Posterior cingulate gyrus (tissue), 11 donors: Measurements from ENCODE around the gene APOA5.
A peak's percentile ranks its signal among the peaks of the same experiment; 100 is the strongest.

Source experiments
- DNase-seq, 10 donors: peaks; one replicate each; pipeline versions ENCODE4 v3.0.0 to v3.0.0-alpha.2; 2020 to 2021; ENCODE audit warnings: mixed read lengths in 3 of 10
- intact Hi-C: fragments of 100-400 bp; cut with DNase I; formaldehyde crosslinking; loops from one replicate; pipeline ENCODE4 v1.15.1; 2023

The APOA5 gene, protein sequence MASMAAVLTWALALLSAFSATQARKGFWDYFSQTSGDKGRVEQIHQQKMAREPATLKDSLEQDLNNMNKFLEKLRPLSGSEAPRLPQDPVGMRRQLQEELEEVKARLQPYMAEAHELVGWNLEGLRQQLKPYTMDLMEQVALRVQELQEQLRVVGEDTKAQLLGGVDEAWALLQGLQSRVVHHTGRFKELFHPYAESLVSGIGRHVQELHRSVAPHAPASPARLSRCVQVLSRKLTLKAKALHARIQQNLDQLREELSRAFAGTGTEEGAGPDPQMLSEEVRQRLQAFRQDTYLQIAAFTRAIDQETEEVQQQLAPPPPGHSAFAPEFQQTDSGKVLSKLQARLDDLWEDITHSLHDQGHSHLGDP

DNA sequence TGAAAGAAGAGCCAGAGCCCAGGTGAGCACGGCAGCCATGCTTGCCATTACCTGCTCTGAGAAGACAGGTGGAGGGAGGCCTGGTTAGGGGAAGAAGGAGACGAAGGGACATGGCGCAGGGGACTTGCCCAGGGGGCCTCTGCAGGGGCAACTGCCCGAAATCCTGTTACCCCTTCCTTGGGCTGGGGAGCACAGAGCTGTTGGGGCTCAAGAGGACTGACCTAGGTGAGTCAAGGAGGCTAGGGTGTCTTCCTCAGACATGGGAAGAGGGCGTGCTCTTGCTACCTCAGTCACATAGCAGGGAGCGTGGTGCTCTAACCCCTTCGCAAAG is at the start of gene APOA5:
Gene APOA5 (minus strand): TSS at position 67 of the 331 bp plus-strand sequence. CDS start 19 bp downstream, at position 48.
- no peak for DNase-seq
- intact Hi-C loops: loop anchor here (1.0 to 5.0 kb wide), 3 partner anchors 46 to 436 kb away; partner anchors contain the start of gene APOA1

DNA sequence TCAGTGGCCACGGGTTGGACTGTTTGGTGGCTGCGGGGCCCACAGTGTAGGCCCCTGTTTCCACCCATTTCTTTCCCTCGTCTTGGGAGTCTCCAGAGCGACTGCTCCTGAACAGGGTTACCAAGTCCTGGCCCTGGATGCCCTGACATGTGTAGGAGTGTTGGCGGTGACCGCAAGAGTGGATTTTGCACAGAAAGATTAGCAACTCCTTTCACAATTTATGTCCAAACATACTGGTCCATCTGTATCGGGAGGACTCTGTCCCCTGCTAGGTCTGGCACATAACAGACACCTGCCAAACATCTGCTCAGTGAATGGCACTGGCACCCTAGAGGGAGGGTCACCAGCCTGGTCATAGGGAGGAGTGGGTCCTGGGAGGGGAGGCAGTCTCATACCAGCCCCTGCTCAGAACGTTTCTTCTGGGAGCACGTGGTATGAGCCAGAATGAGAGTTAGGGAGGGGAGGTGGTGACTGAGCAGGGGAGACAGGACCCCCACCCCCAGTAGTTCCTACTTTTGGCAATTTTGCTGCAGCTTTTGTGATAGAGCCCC is 49.1 kb upstream of the APOA5 start:
- DNase-seq: no peak
- intact Hi-C loops: no loop called here

DNA sequence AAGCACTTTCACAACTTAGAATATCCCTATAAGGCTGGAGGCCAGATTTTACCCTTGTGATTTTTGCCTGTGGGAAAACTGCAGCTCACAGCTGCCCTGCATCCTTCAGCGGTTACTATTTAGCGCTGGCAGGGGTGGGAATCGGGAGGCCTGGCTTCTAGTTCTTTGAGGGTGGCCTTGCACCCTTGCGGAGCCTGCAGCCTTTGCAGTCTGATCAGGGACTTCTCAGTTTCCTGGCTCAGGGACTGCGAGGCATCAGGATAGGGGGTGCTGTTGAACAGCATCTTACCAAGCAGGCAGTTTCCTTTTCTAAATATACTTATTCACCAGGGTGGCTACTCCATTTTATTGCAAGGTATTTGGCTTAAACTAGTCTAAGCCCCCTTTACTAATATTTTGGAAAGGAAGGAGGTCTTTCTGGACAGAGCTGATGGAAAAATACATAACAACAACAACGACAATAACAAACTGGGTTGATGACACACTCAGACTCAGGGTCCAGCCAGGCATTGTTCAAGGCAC is 48.6 kb upstream of the APOA5 start:
- intact Hi-C loops: no loop called here
- DNase-seq: peak in 1 of 10 donors; percentile 32

DNA sequence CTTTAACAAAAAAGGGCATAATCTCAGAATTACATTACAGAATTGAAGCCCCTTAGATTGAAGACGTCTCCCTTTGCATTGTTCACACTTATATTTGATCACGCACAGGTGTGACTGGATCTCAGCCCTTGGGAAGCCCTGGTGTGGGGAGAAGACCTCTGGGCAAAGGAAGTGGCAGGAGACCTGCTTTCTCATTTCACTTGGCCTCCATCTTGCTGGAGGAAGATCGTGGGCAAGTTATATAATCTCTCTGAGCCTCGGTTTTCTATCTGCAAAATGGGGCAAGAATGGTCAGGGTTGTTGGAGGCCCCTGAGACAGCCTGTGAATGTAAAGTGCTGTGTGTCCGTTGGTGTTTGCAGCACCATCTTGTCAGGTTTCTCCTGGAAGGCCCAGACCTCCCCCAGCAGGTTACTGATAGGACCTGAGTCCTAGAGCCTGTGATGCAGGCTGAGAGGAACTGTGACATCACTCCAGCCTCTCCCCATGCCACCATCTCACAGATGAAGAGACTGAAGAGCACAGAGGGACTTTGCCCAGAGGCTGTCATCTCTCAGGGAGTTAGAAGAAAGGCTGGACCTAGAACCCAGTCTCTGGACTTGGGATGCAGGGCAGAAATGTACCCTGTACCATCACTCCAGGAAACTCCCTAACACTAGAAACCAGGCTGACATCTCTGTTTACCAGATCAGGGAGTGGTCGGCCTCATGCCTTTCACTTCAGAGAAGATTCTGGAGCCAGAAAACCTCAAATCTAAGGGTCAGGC is 46.8 kb upstream of the APOA5 start:
- intact Hi-C loops: loop anchor here (5.0 kb wide), 1 partner anchor 46 kb away; the partner anchor contains the start of gene APOA5
- DNase-seq: no peak

DNA sequence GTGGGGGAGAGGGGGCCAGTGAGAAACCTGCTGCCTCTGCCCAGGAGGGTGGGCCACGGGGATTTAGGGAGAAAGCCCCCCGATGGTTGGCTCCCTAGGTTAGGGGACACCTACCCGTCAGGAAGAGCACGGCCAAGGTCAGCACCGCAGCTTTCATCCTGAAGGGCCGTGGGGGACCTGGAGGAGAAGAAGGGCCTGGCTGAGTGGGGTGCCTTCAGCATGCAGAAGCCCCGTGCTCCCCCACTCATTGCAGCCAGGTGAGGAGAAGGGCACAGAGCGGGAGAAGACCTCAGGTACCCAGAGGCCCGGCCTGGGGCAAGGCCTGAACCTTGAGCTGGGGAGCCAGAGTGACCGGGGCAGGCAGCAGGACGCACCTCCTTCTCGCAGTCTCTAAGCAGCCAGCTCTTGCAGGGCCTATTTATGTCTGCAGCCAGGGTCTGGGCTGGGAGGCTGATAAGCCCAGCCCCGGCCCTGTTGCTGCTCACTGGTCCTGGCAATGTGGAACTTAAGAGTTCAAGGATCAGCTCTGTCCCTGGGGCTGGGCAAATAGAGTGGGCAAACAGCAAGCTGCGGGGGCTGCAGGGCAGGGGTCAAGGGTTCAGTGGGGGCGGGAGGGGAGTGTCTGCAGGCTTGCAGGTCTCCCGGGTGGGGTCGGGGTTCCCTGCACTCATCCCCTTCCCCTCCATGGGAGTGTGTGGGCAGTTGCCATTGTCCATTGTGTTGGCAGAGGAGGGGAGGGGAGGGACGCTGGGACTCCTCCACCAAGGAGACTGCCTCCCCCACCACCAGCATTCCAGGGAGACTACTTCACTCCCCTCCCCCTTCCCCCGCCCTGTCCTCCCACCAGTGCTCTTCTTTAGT is 45.8 kb upstream of the APOA5 start, which contains the start of gene APOA1:
Gene APOA1 (minus strand): TSS at position 392 of the 861 bp plus-strand sequence. CDS start 235 bp downstream, at position 157.
- no peak for DNase-seq

DNA sequence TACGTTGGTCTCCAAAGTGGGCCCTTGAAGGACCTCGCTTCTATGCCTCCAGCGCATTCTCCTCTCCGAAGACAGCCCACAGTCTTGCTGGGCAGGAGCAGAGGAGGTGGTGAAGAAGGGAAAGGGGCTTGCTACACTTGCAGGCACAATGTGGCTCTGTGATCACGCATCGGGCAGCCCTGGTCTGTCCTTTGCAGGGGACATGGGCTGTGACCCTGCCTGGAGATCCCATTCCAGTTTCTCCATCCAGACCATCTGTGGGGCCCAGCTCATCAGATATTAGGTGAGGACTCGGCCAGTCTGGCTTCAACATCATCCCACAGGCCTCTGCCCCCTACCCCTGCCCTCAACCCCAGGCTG is 44.9 kb upstream of the APOA5 start:
- no peak for DNase-seq
- intact Hi-C loops: loop anchor here (5.0 kb wide), 1 partner anchor 44 kb away; the partner anchor contains the start of gene APOA5

More for the DNA sequence above, 45.8 kb upstream of the APOA5 start, which contains the start of gene APOA1:
- intact Hi-C loops: loop anchor here (5.0 kb wide), 1 partner anchor 45 kb away; the partner anchor contains the start of gene APOA5

DNA sequence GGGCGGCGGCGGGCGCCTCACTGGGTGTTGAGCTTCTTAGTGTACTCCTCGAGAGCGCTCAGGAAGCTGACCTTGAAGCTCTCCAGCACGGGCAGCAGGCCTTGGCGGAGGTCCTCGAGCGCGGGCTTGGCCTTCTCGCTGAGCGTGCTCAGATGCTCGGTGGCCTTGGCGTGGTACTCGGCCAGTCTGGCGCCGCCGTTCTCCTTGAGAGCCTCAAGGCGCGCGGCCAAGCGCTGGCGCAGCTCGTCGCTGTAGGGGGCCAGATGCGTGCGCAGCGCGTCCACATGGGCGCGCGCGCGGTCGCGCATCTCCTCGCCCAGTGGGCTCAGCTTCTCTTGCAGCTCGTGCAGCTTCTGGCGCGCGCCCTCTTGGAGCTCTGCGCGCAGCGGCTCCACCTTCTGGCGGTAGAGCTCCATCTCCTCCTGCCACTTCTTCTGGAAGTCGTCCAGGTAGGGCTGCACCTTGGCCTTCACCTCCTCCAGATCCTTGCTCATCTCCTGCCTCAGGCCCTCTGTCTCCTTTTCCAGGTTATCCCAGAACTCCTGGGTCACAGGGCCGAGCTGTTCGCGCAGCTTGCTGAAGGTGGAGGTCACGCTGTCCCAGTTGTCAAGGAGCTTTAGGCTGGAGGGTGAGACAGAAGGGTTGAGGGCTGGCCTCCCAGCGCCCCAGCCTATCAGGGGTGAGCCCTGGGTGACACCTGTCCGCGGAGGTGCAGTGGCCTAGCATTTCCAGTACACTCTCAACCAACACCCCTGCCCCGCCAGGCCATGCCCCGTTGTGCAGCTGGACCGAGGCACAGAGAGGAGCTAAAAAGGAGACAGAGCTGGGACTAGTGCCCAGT is 44.3 kb upstream of the APOA5 start:
- intact Hi-C loops: loop anchor here (5.0 kb wide), 1 partner anchor 44 kb away; the partner anchor contains the start of gene APOA5
- peak; percentile 58 to 98 (median 84) for DNase-seq

DNA sequence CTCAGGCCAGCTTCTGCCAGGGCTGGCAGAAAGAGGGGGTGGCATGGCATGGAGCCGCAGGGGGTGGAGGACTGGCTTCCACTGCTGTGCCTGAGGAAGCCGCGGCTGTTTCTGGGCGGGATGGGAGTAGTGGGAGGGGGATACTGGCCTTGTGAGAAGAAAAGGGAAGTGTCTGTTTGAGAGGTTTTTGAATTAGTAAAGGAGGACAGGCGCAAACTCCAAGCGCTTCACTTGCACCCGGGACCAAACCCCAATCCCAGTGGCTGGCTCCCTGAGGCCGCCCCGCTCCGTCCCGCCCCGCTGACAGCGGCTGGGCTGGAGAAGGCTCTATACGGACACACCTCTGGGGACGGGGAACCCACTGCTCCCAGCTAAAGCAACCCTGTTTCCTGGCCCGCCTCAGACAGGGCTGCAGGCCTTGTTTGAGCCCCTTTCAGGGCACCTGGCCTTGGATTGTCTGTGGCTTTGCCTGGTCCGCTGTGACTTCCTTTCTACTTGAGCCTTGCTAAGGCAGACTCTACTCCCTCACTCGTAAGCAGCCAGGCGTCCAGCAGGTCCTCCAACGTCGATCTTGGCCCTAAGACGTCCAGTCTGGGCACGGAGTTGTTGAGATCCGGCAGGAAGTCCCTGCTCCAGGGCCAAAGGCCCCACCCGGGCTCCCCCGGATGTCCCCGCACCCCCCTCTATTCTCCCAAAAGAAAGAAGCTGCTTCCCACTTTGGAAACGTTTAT is 43.5 kb upstream of the APOA5 start:
- intact Hi-C loops: loop anchor here (5.0 kb wide), 1 partner anchor 43 kb away; the partner anchor contains the start of gene APOA5
- DNase-seq: peak in 1 of 10 donors; percentile 79

DNA sequence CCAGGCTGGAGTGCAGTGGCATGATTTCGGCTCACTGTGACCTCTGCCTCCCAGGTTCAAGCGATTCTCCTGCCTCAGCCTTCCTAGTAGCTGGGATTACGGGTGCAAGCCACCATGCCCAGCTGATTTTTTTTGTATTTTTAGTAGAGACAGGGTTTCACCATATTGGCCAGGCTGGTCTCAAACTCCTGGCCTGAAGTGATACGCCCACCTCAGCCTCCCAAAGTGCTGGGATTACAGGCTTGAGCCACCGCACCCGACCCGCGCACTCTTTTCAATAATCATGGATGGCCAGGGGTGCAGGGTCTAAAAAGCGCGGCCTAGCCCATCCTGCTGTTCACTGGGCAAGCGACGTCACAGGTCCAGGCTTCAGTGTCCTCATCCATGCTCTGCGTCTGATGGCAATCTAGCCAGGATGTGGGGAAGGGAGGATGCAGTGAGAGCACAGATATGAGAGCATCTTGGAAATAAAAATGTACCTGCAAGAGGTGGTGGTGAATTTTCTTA is 42.9 kb upstream of the APOA5 start:
- DNase-seq: peak in 1 of 10 donors; percentile 62
- intact Hi-C loops: loop anchor here (5.0 kb wide), 1 partner anchor 42 kb away; the partner anchor contains the start of gene APOA5

DNA sequence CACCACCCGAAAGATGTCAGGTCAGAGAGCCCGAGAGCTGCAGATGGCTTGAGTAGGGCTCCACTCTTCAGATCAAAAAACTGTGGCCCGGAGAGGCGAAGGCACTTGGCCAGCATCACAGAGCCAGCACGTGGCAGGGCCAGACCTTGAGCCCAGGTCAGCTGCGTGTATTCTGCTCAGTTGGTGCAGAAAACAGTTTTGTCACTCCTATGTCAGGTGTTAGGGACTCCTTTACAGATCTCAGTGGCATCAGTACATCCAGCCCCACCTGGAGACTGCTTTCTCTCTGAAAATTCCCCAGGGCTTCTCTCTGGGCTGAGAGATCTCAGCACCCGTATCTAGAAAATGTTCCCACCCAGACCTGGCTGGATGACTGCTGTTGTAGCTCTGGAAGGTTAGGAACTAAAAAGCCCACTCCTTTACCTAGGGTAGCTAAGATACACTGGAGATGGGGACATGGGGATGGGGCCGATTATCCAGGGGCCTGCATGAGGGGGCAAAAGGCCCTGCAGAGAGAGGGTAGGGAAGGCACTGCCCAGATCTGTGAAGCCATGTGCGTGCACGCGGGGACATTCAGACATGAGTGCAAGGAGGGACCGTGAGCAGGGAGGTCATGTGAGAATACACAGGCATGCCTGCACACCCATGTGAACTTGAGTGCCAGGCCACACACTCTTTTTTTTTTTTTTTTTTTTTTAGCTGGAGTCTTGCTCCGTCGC is 42.3 kb upstream of the APOA5 start:
- no peak for DNase-seq
- intact Hi-C loops: no loop called here

DNA sequence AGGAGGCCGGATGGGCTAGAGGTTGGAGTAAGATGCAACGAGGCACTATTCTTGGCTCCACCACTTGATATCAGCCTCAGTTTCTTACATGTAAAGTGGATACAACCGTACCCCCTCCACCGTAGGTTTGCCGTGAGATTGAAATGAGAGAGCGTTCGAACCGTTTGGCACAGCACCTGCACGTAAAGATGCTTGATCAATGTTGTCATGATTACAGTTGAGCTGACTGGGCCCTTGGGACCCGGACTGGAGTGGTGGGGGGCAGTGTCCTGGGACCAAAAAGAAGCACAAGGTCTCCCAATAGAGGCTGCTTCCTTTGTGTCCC is 41.8 kb upstream of the APOA5 start:
- intact Hi-C loops: no loop called here
- DNase-seq: peak in 2 of 10 donors; percentile 20 to 75

DNA sequence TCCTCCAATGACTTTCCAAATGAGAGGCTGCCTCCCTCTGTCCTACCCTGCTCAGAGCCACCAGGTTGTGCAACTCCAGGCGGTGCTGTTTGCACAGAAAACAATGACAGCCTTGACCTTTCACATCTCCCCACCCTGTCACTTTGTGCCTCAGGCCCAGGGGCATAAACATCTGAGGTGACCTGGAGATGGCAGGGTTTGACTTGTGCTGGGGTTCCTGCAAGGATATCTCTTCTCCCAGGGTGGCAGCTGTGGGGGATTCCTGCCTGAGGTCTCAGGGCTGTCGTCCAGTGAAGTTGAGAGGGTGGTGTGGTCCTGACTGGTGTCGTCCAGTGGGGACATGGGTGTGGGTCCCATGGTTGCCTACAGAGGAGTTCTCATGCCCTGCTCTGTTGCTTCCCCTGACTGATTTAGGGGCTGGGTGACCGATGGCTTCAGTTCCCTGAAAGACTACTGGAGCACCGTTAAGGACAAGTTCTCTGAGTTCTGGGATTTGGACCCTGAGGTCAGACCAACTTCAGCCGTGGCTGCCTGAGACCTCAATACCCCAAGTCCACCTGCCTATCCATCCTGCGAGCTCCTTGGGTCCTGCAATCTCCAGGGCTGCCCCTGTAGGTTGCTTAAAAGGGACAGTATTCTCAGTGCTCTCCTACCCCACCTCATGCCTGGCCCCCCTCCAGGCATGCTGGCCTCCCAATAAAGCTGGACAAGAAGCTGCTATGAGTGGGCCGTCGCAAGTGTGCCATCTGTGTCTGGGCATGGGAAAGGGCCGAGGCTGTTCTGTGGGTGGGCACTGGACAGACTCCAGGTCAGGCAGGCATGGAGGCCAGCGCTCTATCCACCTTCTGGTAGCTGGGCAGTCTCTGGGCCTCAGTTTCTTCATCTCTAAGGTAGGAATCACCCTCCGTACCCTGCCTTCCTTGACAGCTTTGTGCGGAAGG is 40.9 kb upstream of the APOA5 start:
- peak in 2 of 10 donors; percentile 60 to 72 for DNase-seq
- intact Hi-C loops: no loop called here

DNA sequence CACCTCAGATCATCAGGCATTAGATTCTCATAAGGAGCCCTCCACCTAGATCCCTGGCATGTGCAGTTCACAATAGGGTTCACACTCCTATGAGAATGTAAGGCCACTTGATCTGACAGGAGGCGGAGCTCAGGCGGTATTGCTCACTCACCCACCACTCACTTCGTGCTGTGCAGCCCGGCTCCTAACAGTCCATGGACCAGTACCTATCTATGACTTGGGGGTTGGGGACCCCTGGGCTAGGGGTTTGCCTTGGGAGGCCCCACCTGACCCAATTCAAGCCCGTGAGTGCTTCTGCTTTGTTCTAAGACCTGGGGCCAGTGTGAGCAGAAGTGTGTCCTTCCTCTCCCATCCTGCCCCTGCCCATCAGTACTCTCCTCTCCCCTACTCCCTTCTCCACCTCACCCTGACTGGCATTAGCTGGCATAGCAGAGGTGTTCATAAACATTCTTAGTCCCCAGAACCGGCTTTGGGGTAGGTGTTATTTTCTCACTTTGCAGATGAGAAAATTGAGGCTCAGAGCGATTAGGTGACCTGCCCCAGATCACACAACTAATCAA is 40.2 kb upstream of the APOA5 start:
- DNase-seq: peak in 2 of 10 donors; percentile 14 to 21
- intact Hi-C loops: no loop called here

DNA sequence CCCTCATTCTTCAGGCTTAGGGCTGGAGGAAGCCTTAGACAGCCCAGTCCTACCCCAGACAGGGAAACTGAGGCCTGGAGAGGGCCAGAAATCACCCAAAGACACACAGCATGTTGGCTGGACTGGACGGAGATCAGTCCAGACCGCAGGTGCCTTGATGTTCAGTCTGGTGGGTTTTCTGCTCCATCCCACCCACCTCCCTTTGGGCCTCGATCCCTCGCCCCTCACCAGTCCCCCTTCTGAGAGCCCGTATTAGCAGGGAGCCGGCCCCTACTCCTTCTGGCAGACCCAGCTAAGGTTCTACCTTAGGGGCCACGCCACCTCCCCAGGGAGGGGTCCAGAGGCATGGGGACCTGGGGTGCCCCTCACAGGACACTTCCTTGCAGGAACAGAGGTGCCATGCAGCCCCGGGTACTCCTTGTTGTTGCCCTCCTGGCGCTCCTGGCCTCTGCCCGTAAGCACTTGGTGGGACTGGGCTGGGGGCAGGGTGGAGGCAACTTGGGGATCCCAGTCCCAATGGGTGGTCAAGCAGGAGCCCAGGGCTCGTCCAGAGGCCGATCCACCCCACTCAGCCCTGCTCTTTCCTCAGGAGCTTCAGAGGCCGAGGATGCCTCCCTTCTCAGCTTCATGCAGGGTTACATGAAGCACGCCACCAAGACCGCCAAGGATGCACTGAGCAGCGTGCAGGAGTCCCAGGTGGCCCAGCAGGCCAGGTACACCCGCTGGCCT is 38.7 kb upstream of the APOA5 start:
- intact Hi-C loops: no loop called here
- DNase-seq: peak in 2 of 10 donors; percentile 54 to 82

DNA sequence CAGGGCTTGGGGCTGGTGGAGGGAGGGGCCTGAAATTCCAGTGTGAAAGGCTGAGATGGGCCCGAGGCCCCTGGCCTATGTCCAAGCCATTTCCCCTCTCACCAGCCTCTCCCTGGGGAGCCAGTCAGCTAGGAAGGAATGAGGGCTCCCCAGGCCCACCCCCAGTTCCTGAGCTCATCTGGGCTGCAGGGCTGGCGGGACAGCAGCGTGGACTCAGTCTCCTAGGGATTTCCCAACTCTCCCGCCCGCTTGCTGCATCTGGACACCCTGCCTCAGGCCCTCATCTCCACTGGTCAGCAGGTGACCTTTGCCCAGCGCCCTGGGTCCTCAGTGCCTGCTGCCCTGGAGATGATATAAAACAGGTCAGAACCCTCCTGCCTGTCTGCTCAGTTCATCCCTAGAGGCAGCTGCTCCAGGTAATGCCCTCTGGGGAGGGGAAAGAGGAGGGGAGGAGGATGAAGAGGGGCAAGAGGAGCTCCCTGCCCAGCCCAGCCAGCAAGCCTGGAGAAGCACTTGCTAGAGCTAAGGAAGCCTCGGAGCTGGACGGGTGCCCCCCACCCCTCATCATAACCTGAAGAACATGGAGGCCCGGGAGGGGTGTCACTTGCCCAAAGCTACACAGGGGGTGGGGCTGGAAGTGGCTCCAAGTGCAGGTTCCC is 38.0 kb upstream of the APOA5 start, which contains the start of gene APOC3:
Gene APOC3 (plus strand): TSS at position 383 of the 659 bp plus-strand sequence. CDS start 676 bp downstream, outside the sequence.
- peak in 2 of 10 donors; percentile 54 to 76 for DNase-seq
- intact Hi-C loops: no loop called here
